GM18511 (cell line): Measurements from ENCODE around the gene QPCTL.
"Not testable (repeated sequence)": the region's sequence is repeated elsewhere in the genome, so short reads cannot be mapped to it uniquely, and the experiment has no call there.

ENCODE experiments used
- ATAC-seq: cut with Tn5 transposase; IDR thresholded peaks from one replicate; pipeline ENCODE4 v1.9.1; 2021; ENCODE audit warnings: mild to moderate bottlenecking, moderate library complexity; ENCODE audit not compliant: unreplicated experiment

Gene QPCTL

DNA sequence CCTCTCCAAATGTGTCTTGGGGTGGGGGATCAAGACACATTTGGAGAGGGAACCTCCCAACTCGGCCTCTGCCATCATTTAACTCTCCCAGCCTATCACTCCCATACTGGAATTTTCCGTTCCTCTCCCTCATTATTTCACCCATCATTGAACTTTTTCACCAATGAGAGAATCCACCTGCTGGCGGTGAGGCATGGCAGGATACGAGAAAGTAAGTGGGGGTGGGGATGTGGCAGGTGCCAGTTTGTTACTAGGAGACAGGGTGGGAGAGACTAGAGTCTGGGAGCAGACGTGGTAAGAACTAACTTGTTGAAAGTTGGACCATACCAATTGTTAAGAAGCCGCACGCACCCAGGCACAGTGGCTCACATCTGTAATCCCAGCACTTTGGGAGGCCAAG is 17.5 kb upstream of the QPCTL start:
- ATAC-seq: no peak

GRCh38 chr19:45676851-45677263 is 15.6 kb upstream of the QPCTL start:
- ATAC-seq: peak; percentile 20

DNA sequence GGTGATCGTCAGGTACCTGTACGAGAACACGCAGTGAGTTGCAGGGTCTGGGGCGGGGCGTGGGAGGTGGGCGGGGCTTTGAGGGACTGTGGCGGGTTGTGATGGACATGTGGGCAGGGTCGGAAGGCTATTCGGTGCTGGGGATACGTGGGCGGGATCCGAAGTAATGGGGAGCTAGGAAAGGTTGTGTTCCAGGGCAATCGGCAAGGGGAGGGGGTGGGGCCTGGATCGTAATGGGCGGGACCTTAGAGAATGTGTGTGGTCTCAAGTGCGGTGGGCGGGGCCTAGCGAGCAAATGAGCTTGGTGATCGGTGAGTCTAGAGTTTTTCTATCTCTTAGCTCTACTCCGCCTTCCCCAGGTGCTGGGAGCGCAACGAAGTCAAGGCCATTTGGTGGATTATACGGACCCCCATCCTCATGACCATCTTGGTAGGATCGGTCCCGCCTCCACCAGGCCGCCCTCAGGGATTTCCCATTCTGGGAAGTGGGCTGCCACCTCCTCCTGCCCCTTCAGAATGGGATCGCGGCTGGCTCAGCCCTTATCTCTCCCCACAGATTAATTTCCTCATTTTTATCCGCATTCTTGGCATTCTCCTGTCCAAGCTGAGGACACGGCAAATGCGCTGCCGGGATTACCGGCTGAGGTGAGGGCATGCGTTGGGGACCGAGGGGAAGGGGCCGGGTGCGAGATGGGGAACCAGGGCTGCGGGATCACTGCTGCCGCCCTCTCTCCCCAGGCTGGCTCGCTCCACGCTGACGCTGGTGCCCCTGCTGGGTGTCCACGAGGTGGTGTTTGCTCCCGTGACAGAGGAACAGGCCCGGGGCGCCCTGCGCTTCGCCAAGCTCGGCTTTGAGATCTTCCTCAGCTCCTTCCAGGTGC is 14.9 kb upstream of the QPCTL start:
- peak; percentile 61 for ATAC-seq

DNA sequence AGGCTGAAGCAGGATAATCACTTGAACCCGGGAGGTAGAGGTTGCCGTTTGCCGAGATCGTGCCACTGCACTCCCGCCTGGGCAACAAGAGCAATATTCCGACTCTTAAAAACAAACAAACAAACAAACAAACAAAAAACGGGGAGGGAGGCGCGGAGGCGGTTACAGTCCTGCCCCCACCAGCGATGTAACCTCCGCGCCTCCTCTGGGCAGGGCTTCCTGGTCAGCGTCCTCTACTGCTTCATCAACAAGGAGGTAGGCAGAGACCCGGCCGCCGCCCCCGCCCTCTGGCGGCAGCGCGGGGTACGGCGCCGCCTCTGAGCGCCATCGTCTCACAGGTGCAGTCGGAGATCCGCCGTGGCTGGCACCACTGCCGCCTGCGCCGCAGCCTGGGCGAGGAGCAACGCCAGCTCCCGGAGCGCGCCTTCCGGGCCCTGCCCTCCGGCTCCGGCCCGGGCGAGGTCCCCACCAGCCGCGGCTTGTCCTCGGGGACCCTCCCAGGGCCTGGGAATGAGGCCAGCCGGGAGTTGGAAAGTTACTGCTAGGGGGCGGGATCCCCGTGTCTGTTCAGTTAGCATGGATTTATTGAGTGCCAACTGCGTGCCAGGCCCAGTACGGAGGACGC is 11.0 kb upstream of the QPCTL start:
- ATAC-seq: peak; percentile 74

- ATAC-seq: no peak
Observed at GRCh38 chr19:45682117-45682516, 10.3 kb upstream of the QPCTL start.

GRCh38 chr19:45682908-45683307 is 9.6 kb upstream of the QPCTL start:
- ATAC-seq: no peak

GRCh38 chr19:45685045-45685444 is 7.4 kb upstream of the QPCTL start:
- ATAC-seq: not testable (repeated sequence)

DNA sequence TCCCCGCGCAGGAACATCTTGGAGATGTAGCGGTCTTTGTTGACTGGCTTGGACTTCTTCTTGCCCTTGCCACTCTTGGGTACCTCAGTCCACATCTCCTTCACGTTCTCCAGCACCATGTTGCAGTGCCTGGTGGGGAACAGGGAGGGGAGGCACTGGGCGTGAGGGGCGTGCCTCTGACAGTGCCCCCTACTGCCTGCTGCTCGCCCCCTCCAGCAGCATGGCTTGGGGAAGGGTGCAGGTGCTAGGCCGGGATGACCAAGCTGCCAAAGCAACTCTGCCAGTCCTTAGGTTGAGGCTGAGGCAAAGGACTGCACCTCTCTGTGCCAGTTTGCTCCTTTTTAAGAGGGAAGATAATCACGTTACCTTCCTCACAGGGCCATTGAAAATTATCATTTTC is 4.9 kb upstream of the QPCTL start:
- no peak for ATAC-seq

- peak; percentile 63 for ATAC-seq
Observed at GRCh38 chr19:45691516-45692186, 815 bp upstream of the QPCTL start, which contains the start of gene SNRPD2. SNRPD2 (minus strand) TSS chr19:45691953; CDS start chr19:45691888, 65 bp downstream.

DNA sequence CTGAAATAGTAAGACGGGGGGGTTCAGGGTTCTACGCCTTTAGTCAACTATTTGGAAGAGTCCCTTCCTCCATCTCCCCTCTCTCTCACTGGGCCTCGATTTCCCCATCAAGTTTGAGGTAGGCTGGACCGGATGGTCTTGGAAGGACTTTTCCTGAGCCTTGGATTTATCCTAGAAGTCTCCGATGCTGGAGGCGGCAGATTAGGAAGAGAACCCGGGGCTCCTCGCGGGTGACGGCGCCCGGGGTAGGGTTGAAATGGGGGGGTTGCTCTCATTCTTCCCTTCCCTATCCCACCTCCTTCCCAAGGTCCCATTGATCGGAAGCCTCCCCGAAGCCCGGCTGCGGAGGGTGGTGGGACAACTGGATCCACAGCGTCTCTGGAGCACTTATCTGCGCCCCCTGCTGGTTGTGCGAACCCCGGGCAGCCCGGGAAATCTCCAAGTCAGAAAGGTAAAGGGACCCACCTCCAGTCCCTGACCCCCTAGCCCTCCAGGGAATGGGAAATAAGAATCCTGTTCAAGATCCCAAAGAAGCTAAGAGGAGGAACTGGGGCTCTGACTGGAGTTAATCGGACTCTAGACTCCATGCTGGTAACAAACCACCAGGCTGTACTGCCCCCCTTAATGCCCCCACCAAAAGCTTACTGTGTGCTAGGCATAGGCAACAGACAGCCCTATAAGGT is 781 bp downstream of the QPCTL start:
- no peak for ATAC-seq

- no peak for ATAC-seq
Observed at GRCh38 chr19:45701676-45702075, 9.2 kb downstream of the QPCTL start.

GRCh38 chr19:45705115-45705514 is 12.6 kb downstream of the QPCTL start:
- no peak for ATAC-seq

DNA sequence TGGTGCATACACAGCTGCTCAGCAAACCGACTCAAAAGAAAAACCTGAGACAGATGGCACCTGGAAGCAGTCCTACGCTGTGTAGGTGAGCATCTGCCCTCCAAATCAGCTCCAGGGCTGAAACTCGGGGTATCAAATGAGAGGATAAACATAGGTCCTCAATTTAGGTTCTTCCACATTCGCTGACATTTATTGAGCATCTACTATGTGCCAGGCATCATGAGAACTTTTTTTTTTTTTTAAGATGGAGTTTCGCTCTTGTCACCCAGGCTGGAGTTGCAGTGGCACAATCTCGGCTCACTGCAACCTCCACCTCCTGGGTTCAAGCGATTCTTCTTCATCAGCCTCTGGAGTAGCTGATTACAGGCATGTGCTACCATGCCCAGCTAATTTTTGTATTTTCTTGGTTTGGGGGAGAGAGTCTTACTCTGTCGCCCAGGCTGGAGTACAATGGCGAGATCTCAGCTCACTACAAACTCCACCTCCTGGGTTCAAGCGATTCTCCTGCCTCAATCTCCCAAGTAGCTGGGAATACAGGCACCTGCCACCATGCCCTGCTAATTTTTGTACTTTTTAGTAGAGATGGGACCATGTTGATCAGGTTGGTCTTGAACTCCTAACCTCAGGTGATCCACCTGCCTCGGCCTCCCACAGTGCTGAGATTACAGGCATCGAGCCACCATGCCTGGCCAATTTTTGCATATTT is 13.4 kb downstream of the QPCTL start:
- no peak for ATAC-seq

GRCh38 chr19:45710356-45711130 is 18.1 kb downstream of the QPCTL start:
- ATAC-seq: no peak

- ATAC-seq: no peak
Observed at GRCh38 chr19:45711851-45712698, 19.6 kb downstream of the QPCTL start.

GRCh38 chr19:45712699-45713067 is 20.2 kb downstream of the QPCTL start:
- ATAC-seq: no peak

- no peak for ATAC-seq
Observed at GRCh38 chr19:45713141-45713540, 20.7 kb downstream of the QPCTL start.

DNA sequence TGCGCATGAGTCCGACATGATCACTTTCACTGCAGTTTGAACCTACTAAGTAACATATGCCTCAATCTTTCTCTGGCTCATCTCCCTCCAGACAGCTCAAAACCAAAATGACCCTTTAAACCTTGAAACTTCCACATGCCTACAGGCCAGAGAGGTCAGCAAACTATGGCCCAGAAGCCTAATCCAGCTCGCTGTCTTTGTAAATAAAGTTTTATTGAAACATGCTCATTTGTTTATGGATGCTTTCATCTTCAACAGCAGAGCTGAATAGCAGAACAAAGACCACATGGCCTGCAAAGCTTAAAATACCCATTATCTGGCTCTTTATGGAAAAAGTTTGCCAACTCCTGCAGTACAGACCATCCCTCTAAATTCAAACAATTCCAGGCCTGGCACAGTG is 22.7 kb downstream of the QPCTL start:
- no peak for ATAC-seq
